ENCODE results near the gene TERT.
A peak's percentile ranks its signal among the peaks of the same experiment; 100 is the strongest.

DNA sequence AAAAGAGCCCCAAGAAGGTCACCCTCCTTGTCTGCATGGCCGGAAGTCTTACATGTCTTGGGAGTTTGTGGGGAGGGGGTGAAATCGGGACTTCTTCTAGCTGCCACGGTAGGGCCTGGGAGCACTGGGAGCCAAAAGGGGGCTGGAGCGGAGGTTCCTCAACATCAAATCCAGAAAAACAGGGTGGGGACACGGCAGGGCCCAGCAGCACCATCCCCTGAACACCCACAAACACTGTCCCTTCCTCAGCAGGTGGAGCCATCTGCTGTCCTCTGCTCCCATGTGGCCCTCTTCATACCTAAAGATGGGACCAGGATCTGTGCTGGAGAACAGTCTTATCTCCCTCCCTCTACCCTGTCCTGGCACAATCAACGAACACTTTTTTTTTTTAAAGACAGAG, 2.7 kb downstream of the TERT start:
- TF ChIP-seq, protein P1, sequence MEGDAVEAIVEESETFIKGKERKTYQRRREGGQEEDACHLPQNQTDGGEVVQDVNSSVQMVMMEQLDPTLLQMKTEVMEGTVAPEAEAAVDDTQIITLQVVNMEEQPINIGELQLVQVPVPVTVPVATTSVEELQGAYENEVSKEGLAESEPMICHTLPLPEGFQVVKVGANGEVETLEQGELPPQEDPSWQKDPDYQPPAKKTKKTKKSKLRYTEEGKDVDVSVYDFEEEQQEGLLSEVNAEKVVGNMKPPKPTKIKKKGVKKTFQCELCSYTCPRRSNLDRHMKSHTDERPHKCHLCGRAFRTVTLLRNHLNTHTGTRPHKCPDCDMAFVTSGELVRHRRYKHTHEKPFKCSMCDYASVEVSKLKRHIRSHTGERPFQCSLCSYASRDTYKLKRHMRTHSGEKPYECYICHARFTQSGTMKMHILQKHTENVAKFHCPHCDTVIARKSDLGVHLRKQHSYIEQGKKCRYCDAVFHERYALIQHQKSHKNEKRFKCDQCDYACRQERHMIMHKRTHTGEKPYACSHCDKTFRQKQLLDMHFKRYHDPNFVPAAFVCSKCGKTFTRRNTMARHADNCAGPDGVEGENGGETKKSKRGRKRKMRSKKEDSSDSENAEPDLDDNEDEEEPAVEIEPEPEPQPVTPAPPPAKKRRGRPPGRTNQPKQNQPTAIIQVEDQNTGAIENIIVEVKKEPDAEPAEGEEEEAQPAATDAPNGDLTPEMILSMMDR (conservative IDR thresholded peaks at IDR 0.05; ENCODE audit: low read length), result peak; percentile 42; the same call in 1 of the 2 replicates
- no peak for TF ChIP-seq EZH2phosphoT487 (IDR thresholded peaks at IDR 0.05; ENCODE audit: borderline replicate concordance, low read depth, low read length)
